IPS-18a (cell line): Measurements from ENCODE around the gene MRPS23.
"Not testable (repeated sequence)": the region's sequence is repeated elsewhere in the genome, so short reads cannot be mapped to it uniquely, and the experiment has no call there.

Experiments used
- H3K27ac ChIP-seq: one replicate; pipeline ENCODE4 v1.5.1; 2013; ENCODE audit warnings: low read length
- H3K27me3 ChIP-seq: one replicate; pipeline ENCODE4 v1.6.1; 2013; ENCODE audit warnings: mild to moderate bottlenecking, low read length; ENCODE audit not compliant: control insufficient read depth, insufficient read depth
- H3K36me3 ChIP-seq: one replicate; pipeline ENCODE4 v1.6.1; 2013; ENCODE audit warnings: low read depth, low read length; ENCODE audit not compliant: control insufficient read depth
- H3K4me1 ChIP-seq: one replicate; pipeline ENCODE4 v1.6.1; 2013; ENCODE audit warnings: low read depth, low read length; ENCODE audit not compliant: control insufficient read depth
- H3K4me3 ChIP-seq: one replicate; pipeline ENCODE4 v1.5.1; 2013; ENCODE audit warnings: low read length
- H3K9ac ChIP-seq: one replicate; pipeline ENCODE4 v1.6.1; 2013; ENCODE audit warnings: mild to moderate bottlenecking, low read length, moderate library complexity
- H3K9me3 ChIP-seq: one replicate; pipeline ENCODE4 v1.6.1; 2013; ENCODE audit warnings: low read depth, low read length; ENCODE audit not compliant: control insufficient read depth

The MRPS23 gene

GRCh38 chr17:57859601-57860413, 10.0 kb upstream of the MRPS23 start:
- no peaks in the 10 kb centered on the region for H3K36me3 ChIP-seq
- H3K4me3 ChIP-seq: no peak overlapping the region
- H3K9me3 ChIP-seq: no peaks in the 10 kb centered on the region
- H3K27ac ChIP-seq: no peak overlapping the region
- no peak overlapping the region for H3K9ac ChIP-seq
- peaks cover 31% of the 10 kb centered on the region for H3K27me3 ChIP-seq
- peaks cover 21% of the 10 kb centered on the region for H3K4me1 ChIP-seq

GRCh38 chr17:57858838-57859237, 9.0 kb upstream of the MRPS23 start:
- Histone ChIP-seq H3K4me1 (peaks cover 21% of the 10 kb centered on the region), H3K9me3 (no peaks in the 10 kb centered on the region), H3K4me3 (no peak overlapping the region), H3K27me3 (peaks cover 31% of the 10 kb centered on the region), H3K36me3 (no peaks in the 10 kb centered on the region), H3K9ac (no peak overlapping the region), H3K27ac (no peak overlapping the region)

- H3K9ac ChIP-seq: no peak overlapping the region
- H3K27me3 ChIP-seq: peaks cover 17% of the 10 kb centered on the region
- no peaks in the 10 kb centered on the region for H3K36me3 ChIP-seq
- H3K27ac ChIP-seq: no peak overlapping the region
- H3K4me1 ChIP-seq: peaks cover 11% of the 10 kb centered on the region
- H3K9me3 ChIP-seq: no peaks in the 10 kb centered on the region
- H3K4me3 ChIP-seq: no peak overlapping the region
Observed at GRCh38 chr17:57856792-57857620, 7.2 kb upstream of the MRPS23 start.

GRCh38 chr17:57855391-57856035, 5.7 kb upstream of the MRPS23 start:
- H3K27ac ChIP-seq: no peak overlapping the region
- H3K9ac ChIP-seq: no peak overlapping the region
- H3K4me3 ChIP-seq: no peak overlapping the region
- peaks cover 7% of the 10 kb centered on the region for H3K4me1 ChIP-seq
- no peaks in the 10 kb centered on the region for H3K9me3 ChIP-seq
- H3K27me3 ChIP-seq: peaks cover 3% of the 10 kb centered on the region
- H3K36me3 ChIP-seq: no peaks in the 10 kb centered on the region

DNA sequence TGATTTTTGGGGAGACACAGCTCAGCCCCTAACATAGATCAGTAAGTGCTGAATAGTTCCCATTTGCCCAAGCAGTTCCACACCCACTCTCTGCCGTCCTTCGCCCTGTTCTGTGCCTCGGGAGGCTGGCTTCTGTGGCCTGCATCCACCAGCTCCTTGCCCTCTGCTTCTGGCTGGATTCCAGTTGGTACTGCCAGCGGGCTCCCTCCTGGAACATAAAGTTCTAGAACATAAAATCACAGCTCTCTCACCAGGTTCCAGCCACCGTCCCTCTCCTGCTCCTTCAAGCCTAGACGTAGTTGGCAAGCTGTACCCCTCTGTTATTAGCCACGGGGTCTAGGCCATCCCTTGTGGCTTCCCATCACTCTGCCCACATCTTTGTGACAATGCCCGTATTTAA, 3.9 kb upstream of the MRPS23 start:
- H3K27me3 ChIP-seq: no peaks in the 10 kb centered on the region

GRCh38 chr17:57852955-57853328, 3.1 kb upstream of the MRPS23 start:
- Histone ChIP-seq H3K9me3 (no peaks in the 10 kb centered on the region), H3K4me1 (peaks cover 5% of the 10 kb centered on the region), H3K9ac (no peak overlapping the region), H3K36me3 (no peaks in the 10 kb centered on the region), H3K4me3 (no peak overlapping the region), H3K27me3 (no peaks in the 10 kb centered on the region), H3K27ac (no peak overlapping the region)

More for the DNA sequence above, 3.9 kb upstream of the MRPS23 start:
- H3K4me1 ChIP-seq: peaks cover 5% of the 10 kb centered on the region
- no peak overlapping the region for H3K9ac ChIP-seq
- H3K36me3 ChIP-seq: no peaks in the 10 kb centered on the region
- H3K27ac ChIP-seq: no peak overlapping the region
- no peaks in the 10 kb centered on the region for H3K9me3 ChIP-seq
- H3K4me3 ChIP-seq: no peak overlapping the region

- no peak overlapping the region for H3K9ac ChIP-seq
- H3K27ac ChIP-seq: no peak overlapping the region
Observed at GRCh38 chr17:57852092-57852954, 2.5 kb upstream of the MRPS23 start.

DNA sequence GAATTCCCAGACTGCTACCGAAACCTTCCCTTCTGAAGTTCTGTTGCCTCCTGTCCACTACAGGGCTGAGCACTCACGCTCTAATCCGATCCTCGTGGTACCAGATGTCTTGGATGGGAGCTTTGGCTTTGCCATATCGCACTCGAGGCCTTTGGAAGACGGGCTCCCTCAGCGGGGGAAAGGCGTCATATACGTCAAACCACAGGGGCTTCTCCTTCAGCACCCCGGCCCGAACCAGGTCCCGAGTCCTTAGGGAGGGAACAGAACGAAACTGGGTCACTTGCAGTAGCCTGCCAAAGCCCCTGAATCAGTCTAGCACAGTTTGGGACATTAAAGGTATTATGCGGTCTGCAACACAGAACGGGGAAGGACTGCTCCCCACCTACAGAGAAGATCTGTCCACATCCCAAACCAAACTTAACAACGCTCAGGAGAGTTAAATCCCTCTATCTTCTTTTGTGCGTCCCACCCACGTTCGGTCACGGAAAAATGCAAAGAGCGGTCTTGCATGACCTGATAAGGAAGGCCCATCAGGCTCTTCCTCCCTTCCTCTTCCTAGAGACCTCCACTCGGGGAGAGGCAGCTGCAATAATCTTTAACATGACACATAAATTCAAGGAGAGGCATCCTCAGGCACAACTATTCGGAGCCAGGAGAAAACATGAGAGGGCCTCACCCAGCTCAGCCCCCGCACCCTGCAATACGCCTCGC, 526 bp downstream of the MRPS23 start:
- peak overlapping the region; percentile 55 for H3K9ac ChIP-seq
- H3K27me3 ChIP-seq: no peaks in the 10 kb centered on the region
- H3K4me1 ChIP-seq: peaks cover 5% of the 10 kb centered on the region
- peak overlapping the region; percentile 90 for H3K4me3 ChIP-seq
- no peaks in the 10 kb centered on the region for H3K9me3 ChIP-seq
- no peak overlapping the region for H3K27ac ChIP-seq
- peaks cover 10% of the 10 kb centered on the region for H3K36me3 ChIP-seq

More at GRCh38 chr17:57852092-57852954, 2.5 kb upstream of the MRPS23 start:
- peaks cover 5% of the 10 kb centered on the region for H3K4me1 ChIP-seq
- H3K36me3 ChIP-seq: no peaks in the 10 kb centered on the region
- H3K4me3 ChIP-seq: no peak overlapping the region
- H3K27me3 ChIP-seq: no peaks in the 10 kb centered on the region
- no peaks in the 10 kb centered on the region for H3K9me3 ChIP-seq

- H3K9me3 ChIP-seq, H3K27me3 ChIP-seq, H3K27ac ChIP-seq, H3K36me3 ChIP-seq, H3K9ac ChIP-seq, H3K4me1 ChIP-seq, H3K4me3 ChIP-seq: not testable (repeated sequence)
Observed at GRCh38 chr17:57846056-57846945, 3.5 kb downstream of the MRPS23 start.

DNA sequence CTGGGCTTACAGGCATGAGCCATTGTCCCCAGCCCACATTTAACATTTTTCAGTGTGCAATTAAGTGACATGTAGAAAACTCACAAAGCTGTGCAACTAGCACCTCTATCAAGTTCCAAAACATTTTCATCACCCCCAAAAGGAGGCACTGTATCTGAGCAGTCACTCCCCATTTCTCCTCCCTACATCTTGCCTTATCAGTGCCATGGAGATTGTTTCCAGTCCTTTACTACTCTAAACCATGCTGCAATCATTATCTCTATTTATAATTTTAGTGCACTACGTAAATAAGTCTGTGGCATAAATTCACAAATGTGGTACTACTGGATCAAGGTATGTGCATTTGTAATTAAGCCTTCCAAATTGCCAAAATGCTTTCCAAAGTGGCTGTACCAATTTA, 7.6 kb downstream of the MRPS23 start:
- Histone ChIP-seq H3K27ac (no peak overlapping the region), H3K4me1 (no peaks in the 10 kb centered on the region), H3K4me3 (no peak overlapping the region), H3K9me3 (no peaks in the 10 kb centered on the region), H3K27me3 (no peaks in the 10 kb centered on the region), H3K9ac (no peak overlapping the region), H3K36me3 (peaks cover 34% of the 10 kb centered on the region)
